GM21717 (cell line): Measurements from ENCODE around the gene CDK2.
"Not testable (repeated sequence)": the region's sequence is repeated elsewhere in the genome, so short reads cannot be mapped to it uniquely, and the experiment has no call there.

ENCODE experiments used
- ATAC-seq: cut with Tn5 transposase; IDR thresholded peaks from one replicate; pipeline ENCODE4 v1.9.1; 2021; ENCODE audit warnings: mild to moderate bottlenecking, moderate library complexity; ENCODE audit not compliant: unreplicated experiment

CDK2 gene

GRCh38 chr12:55966408-55967281 is at the start of gene CDK2:
CDK2 (plus strand) TSS chr12:55966830; CDS start chr12:55967009, 179 bp downstream.
- peak; percentile 96 for ATAC-seq

- not testable (repeated sequence) for ATAC-seq
These were observed 47.6 kb upstream of the CDK2 start for GRCh38 chr12:55919032-55919431.

- ATAC-seq, result no peak
These were observed 44.5 kb upstream of the CDK2 start for GRCh38 chr12:55922126-55922525.

- ATAC-seq, result not testable (repeated sequence)
These were observed 43.0 kb upstream of the CDK2 start for GRCh38 chr12:55923648-55924047.

- no peak for ATAC-seq
These were observed 41.3 kb upstream of the CDK2 start for GRCh38 chr12:55925371-55925770.

- ATAC-seq, result no peak
These were observed 40.5 kb upstream of the CDK2 start for GRCh38 chr12:55925870-55926737.

- ATAC-seq, result peak; percentile 40
These were observed 39.7 kb upstream of the CDK2 start for GRCh38 chr12:55926738-55927587.

- ATAC-seq, result peak; percentile 40
These were observed 38.8 kb upstream of the CDK2 start, which contains the start of gene PYM1 for GRCh38 chr12:55927588-55928502. PYM1 (minus strand) TSS chr12:55927894; CDS start chr12:55927761, 133 bp downstream.

GRCh38 chr12:55929306-55929791 is 37.3 kb upstream of the CDK2 start:
- no peak for ATAC-seq

GRCh38 chr12:55930771-55931316 is 35.8 kb upstream of the CDK2 start, which contains the start of gene DGKA:
DGKA (plus strand) TSS chr12:55931162; CDS start chr12:55936504, 5,342 bp downstream.
- ATAC-seq, result no peak

- no peak for ATAC-seq
These were observed 35.3 kb upstream of the CDK2 start for GRCh38 chr12:55931317-55931779.

- ATAC-seq, result no peak
These were observed 34.7 kb upstream of the CDK2 start for GRCh38 chr12:55931780-55932550.

GRCh38 chr12:55932551-55932910 is 34.1 kb upstream of the CDK2 start:
- ATAC-seq, result no peak

- ATAC-seq, result no peak
These were observed 33.3 kb upstream of the CDK2 start for GRCh38 chr12:55933169-55933798.

- no peak for ATAC-seq
These were observed 32.6 kb upstream of the CDK2 start for GRCh38 chr12:55933799-55934742.

GRCh38 chr12:55934773-55935172 is 31.9 kb upstream of the CDK2 start:
- ATAC-seq, result no peak

- no peak for ATAC-seq
These were observed 30.9 kb upstream of the CDK2 start for GRCh38 chr12:55935738-55936151.
